Endothelial cell of umbilical vein (primary cell): ENCODE data around the gene PYCR2. TPM values are rescaled to one million over a fixed set of nuclear protein-coding genes. Genes with fewer than 3 reads are reported as not detected.

Source experiments
- BruUV-seq: library from RNA; stranded (reverse); fragments of 400-500 nt; replicated peaks from 2 replicates; lab custom pipeline; 2021; lab: Mats Ljungman, UMichigan
- CTCF ChIA-PET: fragments of 300-600, 350-600 bp; sonication (Branson Sonifier 250); formaldehyde crosslinking; loops from one replicate; lab custom pipeline; 2021; ENCODE audit warnings: antibody characterized with exemption, inconsistent platforms; lab: Charles Lee
- POLR2A ChIA-PET: fragments of 300-600, 350-600 bp; sonication (Branson Sonifier 250); formaldehyde crosslinking; loops from one replicate; lab custom pipeline; 2021; ENCODE audit warnings: antibody characterized with exemption, inconsistent platforms; lab: Charles Lee
- DNase-seq: peaks from one replicate; pipeline ENCODE4 v3.0.0-alpha.2; 2011; ENCODE audit warnings: low read depth, low spot score
- FAIRE-seq: peaks from 2 replicates; lab custom pipeline; 2011; peaks lifted over from hg19 to GRCh38; lab: Jason Lieb, UNC
- H2AFZ ChIP-seq: 2 replicates; pipeline ENCODE4 v1.6.0; 2012; ENCODE audit warnings: low read depth, low read length, control low read depth, inconsistent platforms
- H3K27ac ChIP-seq: 2 replicates; pipeline ENCODE4 v1.5.1; 2011; ENCODE audit warnings: low read depth, mild to moderate bottlenecking, control low read depth, low read length, moderate library complexity; ENCODE audit not compliant: insufficient read depth
- H3K27me3 ChIP-seq, 2 experiments: 2 replicates each; pipeline versions ENCODE4 v1.6.0 to v1.6.1; 2011; ENCODE audit warnings: low read length in 2 of 2, mixed read lengths in 1 of 2; ENCODE audit not compliant: control insufficient read depth in 2 of 2, insufficient read depth in 2 of 2
- H3K36me3 ChIP-seq, 2 experiments: 2 replicates in 1 of 2; 3 replicates in 1 of 2; pipeline ENCODE4 v1.5.1; 2011; ENCODE audit warnings: low read length in 2 of 2, mild to moderate bottlenecking in 1 of 2, moderate library complexity in 1 of 2; ENCODE audit not compliant: control insufficient read depth in 2 of 2, insufficient read depth in 2 of 2; ENCODE audit errors: extremely low read depth in 1 of 2
- H3K4me1 ChIP-seq: 3 replicates; pipeline ENCODE4 v1.5.1; 2011; ENCODE audit warnings: mild to moderate bottlenecking, low read length; ENCODE audit not compliant: control insufficient read depth, insufficient read depth; ENCODE audit errors: extremely low read depth
- H3K4me2 ChIP-seq: 2 replicates; pipeline ENCODE4 v1.6.1; 2011; ENCODE audit warnings: low read length, control low read depth, mixed read lengths; ENCODE audit not compliant: insufficient read depth
- H3K4me3 ChIP-seq, 3 experiments: fragments of 200-600 bp in 1 of 3; sonication (generic), shearing (Covaris generic) in 1 of 3; replicated peaks in 1 of 3; 2 replicates each; pipeline ENCODE4 v1.5.1; 2011 to 2016; ENCODE audit warnings: control low read depth in 3 of 3, low read length in 3 of 3, mild to moderate bottlenecking in 2 of 3, inconsistent platforms in 1 of 3, low read depth in 1 of 3, moderate library complexity in 1 of 3; ENCODE audit not compliant: insufficient read depth in 1 of 3
- H3K79me2 ChIP-seq: 2 replicates; pipeline ENCODE4 v1.6.0; 2012; ENCODE audit warnings: low read length, inconsistent platforms; ENCODE audit not compliant: control insufficient read depth, insufficient read depth
- H3K9ac ChIP-seq: replicated peaks from 2 replicates; pipeline ENCODE3; 2011; ENCODE audit warnings: low read length, control low read depth; ENCODE audit not compliant: insufficient read depth; ENCODE audit errors: extremely low read depth
- H3K9me1 ChIP-seq: replicated peaks from 3 replicates; pipeline ENCODE4 v1.6.0; 2011; ENCODE audit warnings: mild to moderate bottlenecking, low read length; ENCODE audit not compliant: control insufficient read depth, insufficient read depth; ENCODE audit errors: extremely low read depth
- H3K9me3 ChIP-seq: replicated peaks from 2 replicates; pipeline ENCODE4 v1.5.1; 2012; ENCODE audit warnings: low read length, inconsistent platforms; ENCODE audit not compliant: control insufficient read depth, insufficient read depth
- H4K20me1 ChIP-seq: replicated peaks from 2 replicates; pipeline ENCODE3; 2011; ENCODE audit warnings: mild to moderate bottlenecking, low read length; ENCODE audit not compliant: control insufficient read depth, insufficient read depth; ENCODE audit errors: extremely low read depth
- EZH2 ChIP-seq: IDR thresholded peaks from 2 replicates; pipeline ENCODE4 v1.6.1; 2012; ENCODE audit warnings: borderline replicate concordance, low read depth, mild to moderate bottlenecking, moderate library complexity, low read length, inconsistent platforms; ENCODE audit not compliant: severe bottlenecking
- FOS ChIP-seq: IDR thresholded peaks from 2 replicates; pipeline ENCODE4 v1.6.1; 2011; ENCODE audit warnings: mild to moderate bottlenecking, low read length, moderate library complexity, borderline replicate concordance; ENCODE audit not compliant: insufficient read depth
- GATA2 ChIP-seq: IDR thresholded peaks from 2 replicates; pipeline ENCODE4 v1.7.0; 2011; ENCODE audit warnings: low read depth, mild to moderate bottlenecking, moderate library complexity, mixed read lengths, low read length; ENCODE audit not compliant: insufficient read length, insufficient read depth
- JUN ChIP-seq: IDR thresholded peaks from 2 replicates; pipeline ENCODE4 v1.6.1; 2011; ENCODE audit warnings: borderline replicate concordance, low read depth; ENCODE audit not compliant: insufficient read length, insufficient read depth
- MYC ChIP-seq: IDR thresholded peaks from one replicate; pipeline ENCODE4 v1.6.1; 2011; ENCODE audit warnings: mild to moderate bottlenecking, low read depth, low read length
- POLR2A ChIP-seq: IDR thresholded peaks from 2 replicates; pipeline ENCODE4 v1.6.1; 2012; ENCODE audit warnings: low read depth, mild to moderate bottlenecking, control low read depth, low read length
- POLR2AphosphoS5 ChIP-seq: IDR thresholded peaks from 2 replicates; pipeline ENCODE4 v1.6.1; 2012; ENCODE audit warnings: low read depth, mild to moderate bottlenecking, control low read depth, low read length, moderate library complexity; ENCODE audit not compliant: insufficient read depth
- dilution Hi-C: fragments of 300-500 bp; cut with MboI; formaldehyde crosslinking; loops from one replicate; pipeline ENCODE4 v1.15.0; 2019; ENCODE audit warnings: low sequenced_read_pairs; ENCODE audit not compliant: extremely low pct_ligation_motif_present
- intact Hi-C: fragments of 100-400 bp; cut with micrococcal nuclease; formaldehyde crosslinking; loops from one replicate; pipeline ENCODE4 v1.10.0; 2022
- polyA plus RNA-seq, 4 experiments: library from polyadenylated mRNA; depleted of rRNA in 3 of 4; stranded (reverse) in 3 of 4; unstranded in 1 of 4; fragments of >200 nt; gene quantifications; 2 replicates each; pipeline versions ENCODE4 v1.2.1 to v1.2.3, GENCODE V29; 2011 to 2012; ENCODE audit warnings: missing spikeins in 1 of 4
- total RNA-seq: library from RNA; stranded (reverse); gene quantifications from 2 replicates; pipeline ENCODE4 v1.2.3, GENCODE V29; 2021
- TF ChIP-seq, protein P1 (sequence below), 2 donors: IDR thresholded peaks; 1 replicate in 1 of 2; 2 replicates in 1 of 2; pipeline ENCODE4 v1.5.1; 2011; ENCODE audit warnings: low read length in 2 of 2, mild to moderate bottlenecking in 2 of 2, moderate library complexity in 2 of 2, control low read depth in 1 of 2, inconsistent platforms in 1 of 2, low read depth in 1 of 2; ENCODE audit not compliant: insufficient read depth in 1 of 2; ENCODE audit errors: extremely low read depth in 1 of 2
- TF ChIP-seq, protein P2 (sequence below): IDR thresholded peaks from 2 replicates; pipeline ENCODE4 v1.6.1; 2011; ENCODE audit not compliant: insufficient read depth, insufficient read length

The PYCR2 gene
- total and polyA plus RNA-seq, 2 donors (not counting 3 experiments of a cell fraction or from before 2014, with no cell fraction given), result 64.6 to 65.1 TPM

DNA sequence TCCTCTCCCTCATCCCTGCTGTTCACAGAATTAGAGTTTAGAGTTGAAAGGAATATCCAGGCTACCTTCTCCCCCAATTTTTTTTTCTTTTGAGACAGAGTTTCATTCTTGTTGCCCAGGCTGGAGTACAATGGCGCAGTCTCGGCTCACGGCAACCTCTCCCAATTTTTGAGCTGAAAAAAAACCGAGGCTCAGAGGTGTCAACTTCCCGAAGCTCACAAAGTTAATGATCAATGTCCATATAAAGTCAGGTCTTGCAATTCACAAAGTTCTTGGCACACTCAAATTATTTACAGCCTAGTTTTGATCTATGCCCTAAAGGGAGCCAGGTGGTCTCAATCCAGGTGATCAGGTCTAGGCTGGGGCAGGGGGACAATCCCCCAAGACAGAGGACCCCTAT lies 34.3 kb downstream of the PYCR2 start:
- FAIRE-seq (no peak), DNase-seq (no peak)
- no peak overlapping the region for H3K9ac ChIP-seq
- ChIA-PET POLR2A (no interaction called here), CTCF (interaction anchor here (1.0 to 2.2 kb wide), 7 partner anchors 9 to 415 kb away, joined by 3 to 7 read pairs (median 3); no protein-coding TSS in a partner anchor)
- no peaks in the 10 kb centered on the region for H4K20me1 ChIP-seq
- no peak overlapping the region for H3K27ac ChIP-seq
- no peaks in the 10 kb centered on the region for H3K9me1 ChIP-seq
- TF ChIP-seq JUN, result no peak
- TF ChIP-seq GATA2, result no peak
- no peak for TF ChIP-seq POLR2AphosphoS5
- TF ChIP-seq FOS, result no peak
- TF ChIP-seq, protein P1, sequence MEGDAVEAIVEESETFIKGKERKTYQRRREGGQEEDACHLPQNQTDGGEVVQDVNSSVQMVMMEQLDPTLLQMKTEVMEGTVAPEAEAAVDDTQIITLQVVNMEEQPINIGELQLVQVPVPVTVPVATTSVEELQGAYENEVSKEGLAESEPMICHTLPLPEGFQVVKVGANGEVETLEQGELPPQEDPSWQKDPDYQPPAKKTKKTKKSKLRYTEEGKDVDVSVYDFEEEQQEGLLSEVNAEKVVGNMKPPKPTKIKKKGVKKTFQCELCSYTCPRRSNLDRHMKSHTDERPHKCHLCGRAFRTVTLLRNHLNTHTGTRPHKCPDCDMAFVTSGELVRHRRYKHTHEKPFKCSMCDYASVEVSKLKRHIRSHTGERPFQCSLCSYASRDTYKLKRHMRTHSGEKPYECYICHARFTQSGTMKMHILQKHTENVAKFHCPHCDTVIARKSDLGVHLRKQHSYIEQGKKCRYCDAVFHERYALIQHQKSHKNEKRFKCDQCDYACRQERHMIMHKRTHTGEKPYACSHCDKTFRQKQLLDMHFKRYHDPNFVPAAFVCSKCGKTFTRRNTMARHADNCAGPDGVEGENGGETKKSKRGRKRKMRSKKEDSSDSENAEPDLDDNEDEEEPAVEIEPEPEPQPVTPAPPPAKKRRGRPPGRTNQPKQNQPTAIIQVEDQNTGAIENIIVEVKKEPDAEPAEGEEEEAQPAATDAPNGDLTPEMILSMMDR (IDR thresholded peaks at IDR 0.05; ENCODE audit: extremely low read depth in 1 of 2, insufficient read depth in 1 of 2, low read depth in 1 of 2, low read length in 2 of 2), result no peak
- no peak for TF ChIP-seq EZH2
- TF ChIP-seq POLR2A, result no peak
- TF ChIP-seq, protein P2, sequence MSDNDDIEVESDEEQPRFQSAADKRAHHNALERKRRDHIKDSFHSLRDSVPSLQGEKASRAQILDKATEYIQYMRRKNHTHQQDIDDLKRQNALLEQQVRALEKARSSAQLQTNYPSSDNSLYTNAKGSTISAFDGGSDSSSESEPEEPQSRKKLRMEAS, result no peak
- no peak for TF ChIP-seq MYC
- no peaks in the 10 kb centered on the region for H3K9me3 ChIP-seq
- H3K79me2 ChIP-seq, result no peaks in the 10 kb centered on the region
- no peaks in the 10 kb centered on the region for H3K36me3 ChIP-seq
- no peak overlapping the region for H2AFZ ChIP-seq
- intact Hi-C loops (no loop called here), dilution Hi-C loops (no loop called here)
- BruUV-seq, result no TSS peak
- H3K4me1 ChIP-seq, result no peaks in the 10 kb centered on the region
- no peak overlapping the region for H3K4me2 ChIP-seq
- H3K27me3 ChIP-seq, result no peaks in the 10 kb centered on the region
- H3K4me3 ChIP-seq, result no peak overlapping the region
